Occipital lobe (tissue), 2 donors: ENCODE results near the gene STRN4. TPM values are rescaled to one million over a fixed set of nuclear protein-coding genes. Genes with fewer than 3 reads are reported as not detected.
"Not testable (repeated sequence)": the region's sequence is repeated elsewhere in the genome, so short reads cannot be mapped to it uniquely, and the experiment has no call there.

ENCODE experiments used
- DNase-seq: peaks from one replicate; lab custom pipeline; 2025; lab: John Stamatoyannopoulos, UW
- total RNA-seq: library from RNA; depleted of rRNA; stranded (reverse); fragments of >200 nt; gene quantifications from one replicate; pipeline ENCODE4 v1.2.3, GENCODE V29; 2014

Gene STRN4, protein sequence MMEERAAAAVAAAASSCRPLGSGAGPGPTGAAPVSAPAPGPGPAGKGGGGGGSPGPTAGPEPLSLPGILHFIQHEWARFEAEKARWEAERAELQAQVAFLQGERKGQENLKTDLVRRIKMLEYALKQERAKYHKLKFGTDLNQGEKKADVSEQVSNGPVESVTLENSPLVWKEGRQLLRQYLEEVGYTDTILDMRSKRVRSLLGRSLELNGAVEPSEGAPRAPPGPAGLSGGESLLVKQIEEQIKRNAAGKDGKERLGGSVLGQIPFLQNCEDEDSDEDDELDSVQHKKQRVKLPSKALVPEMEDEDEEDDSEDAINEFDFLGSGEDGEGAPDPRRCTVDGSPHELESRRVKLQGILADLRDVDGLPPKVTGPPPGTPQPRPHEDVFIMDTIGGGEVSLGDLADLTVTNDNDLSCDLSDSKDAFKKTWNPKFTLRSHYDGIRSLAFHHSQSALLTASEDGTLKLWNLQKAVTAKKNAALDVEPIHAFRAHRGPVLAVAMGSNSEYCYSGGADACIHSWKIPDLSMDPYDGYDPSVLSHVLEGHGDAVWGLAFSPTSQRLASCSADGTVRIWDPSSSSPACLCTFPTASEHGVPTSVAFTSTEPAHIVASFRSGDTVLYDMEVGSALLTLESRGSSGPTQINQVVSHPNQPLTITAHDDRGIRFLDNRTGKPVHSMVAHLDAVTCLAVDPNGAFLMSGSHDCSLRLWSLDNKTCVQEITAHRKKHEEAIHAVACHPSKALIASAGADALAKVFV
- 85.2 TPM for total RNA-seq

DNA sequence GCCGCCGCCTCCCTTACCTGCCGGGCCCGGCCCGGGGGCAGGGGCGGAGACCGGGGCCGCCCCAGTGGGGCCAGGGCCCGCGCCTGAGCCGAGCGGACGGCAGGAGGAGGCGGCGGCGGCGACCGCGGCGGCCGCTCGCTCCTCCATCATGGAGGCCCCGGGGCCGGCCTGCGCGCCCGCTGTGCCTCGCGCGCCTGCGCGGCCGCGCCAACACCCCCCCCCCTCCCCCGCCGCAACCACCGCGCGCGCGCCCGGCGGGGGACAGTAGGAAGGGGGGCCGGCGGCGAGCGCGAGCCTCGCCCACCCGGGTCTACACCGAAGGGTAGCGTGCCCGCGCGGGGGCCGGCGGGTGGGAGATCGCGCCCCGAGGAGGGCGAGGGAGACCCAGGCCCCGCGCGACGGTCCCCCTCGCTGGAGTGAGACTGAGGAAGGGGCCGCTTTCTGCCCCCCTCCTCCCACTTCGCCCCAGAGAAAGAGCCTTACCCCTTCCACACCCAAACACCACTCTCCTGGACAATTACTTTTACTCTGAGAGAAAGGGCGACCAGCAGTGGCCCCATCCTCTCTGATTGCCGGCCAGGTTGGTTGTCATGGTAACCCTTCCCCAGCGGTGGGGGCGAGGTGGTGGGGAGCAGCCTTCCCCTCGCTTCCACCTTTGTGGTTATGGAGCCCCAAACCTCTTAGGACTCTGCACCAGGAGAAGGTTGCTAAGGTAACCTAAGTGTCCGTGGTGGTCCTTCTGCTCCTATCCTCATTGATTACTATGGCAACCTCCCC lies at the start of gene STRN4:
Gene STRN4, minus strand, starts transcription at position 170 of the 777 bp plus-strand sequence. Its CDS starts 20 bp downstream, at position 150.
- peak; percentile 20 for DNase-seq

DNA sequence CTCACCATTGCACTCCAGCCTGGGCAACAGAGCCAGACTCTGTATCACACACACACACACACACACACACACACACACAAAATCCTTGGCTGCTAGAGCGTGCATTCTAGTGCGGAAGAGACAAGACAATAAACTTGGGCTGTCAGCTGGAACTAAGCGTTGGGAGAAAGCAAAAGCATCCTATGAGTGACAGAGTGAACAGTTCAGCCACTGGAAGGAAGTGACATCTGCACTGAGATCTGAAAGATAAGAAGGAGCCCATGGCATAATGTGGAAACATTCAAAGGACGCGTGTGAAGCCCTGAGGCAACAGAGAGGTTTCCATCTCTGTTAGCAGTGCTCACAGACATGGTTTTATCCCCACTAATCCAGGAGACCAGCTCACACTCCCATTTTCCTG lies 45.7 kb upstream of the STRN4 start:
- DNase-seq: no peak

DNA sequence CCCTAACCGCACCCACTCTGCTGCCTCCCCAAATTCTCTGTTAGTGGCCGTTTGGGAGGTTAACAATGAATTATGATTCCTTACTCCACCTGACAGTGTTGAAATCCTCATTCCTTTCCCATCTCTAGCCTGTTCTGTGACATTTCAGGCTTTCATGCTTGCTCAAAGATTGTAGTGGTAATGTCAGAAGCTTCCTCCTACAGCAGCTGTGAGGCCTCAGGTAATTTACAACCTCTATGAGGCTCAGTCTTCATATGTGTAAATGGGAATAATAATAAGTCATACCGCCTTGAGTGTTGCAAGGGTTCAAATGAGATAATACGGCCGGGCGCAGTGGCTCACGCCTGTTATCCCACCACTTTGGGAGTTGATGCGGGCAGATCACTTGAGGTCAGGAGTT lies 43.1 kb upstream of the STRN4 start:
- DNase-seq: no peak

DNA sequence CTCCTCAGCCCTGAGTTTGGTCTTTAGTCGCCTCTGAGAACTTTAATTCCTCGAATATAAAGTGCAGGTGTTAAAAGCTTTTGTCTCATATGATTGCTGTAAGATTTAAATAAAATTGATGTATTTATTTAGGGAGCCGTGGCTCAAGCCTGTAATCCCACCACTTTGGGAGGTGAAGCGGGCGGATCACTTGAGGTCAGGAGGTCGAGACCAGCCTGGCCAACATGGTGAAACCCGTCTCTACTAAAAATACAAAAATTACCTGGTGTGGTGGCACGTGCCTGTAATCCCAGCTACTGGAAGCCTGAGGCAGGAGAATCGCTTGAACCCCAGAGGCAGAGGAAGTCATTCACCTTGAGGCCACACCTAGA lies 42.7 kb upstream of the STRN4 start:
- no peak for DNase-seq

DNA sequence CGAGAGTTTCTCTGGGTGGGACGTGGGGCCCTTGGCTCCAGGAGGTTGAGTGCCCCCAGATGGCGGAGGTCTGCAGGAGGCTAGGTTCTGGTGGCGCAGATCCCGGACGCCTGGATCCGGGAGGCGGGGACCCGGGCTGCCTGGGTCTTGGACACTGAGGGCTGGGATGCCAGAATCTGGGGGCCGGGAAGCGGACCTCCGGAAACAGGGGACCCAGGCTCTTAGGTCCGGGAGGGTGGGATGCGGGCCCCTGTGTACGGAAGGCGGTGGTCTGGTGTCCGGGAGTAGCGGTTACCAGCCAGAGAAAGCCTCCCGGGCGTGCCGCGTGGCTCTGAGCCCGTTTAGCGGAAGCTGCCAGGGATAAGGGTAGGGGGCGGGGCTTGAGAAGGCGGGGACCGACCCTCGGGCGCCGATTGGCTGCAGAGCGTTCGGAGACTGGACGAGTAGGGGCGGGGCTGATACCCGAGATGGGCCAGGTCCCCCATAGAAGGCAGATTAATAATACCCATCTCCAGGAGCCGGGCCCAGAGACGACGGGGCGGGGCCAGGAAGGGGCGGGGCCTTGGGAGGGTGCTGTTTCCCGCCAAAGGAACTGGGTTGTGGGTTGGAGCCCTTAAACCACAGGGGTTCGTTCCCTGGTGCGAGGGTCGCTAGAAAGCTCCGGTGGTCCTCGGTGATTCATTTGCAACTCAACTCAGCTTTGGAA lies 42.2 kb upstream of the STRN4 start, which contains the start of gene SLC1A5:
Gene SLC1A5, minus strand, starts transcription at position 333 of the 706 bp plus-strand sequence. CDS start 629 bp downstream, outside the sequence.
- DNase-seq: peak; percentile 49

DNA sequence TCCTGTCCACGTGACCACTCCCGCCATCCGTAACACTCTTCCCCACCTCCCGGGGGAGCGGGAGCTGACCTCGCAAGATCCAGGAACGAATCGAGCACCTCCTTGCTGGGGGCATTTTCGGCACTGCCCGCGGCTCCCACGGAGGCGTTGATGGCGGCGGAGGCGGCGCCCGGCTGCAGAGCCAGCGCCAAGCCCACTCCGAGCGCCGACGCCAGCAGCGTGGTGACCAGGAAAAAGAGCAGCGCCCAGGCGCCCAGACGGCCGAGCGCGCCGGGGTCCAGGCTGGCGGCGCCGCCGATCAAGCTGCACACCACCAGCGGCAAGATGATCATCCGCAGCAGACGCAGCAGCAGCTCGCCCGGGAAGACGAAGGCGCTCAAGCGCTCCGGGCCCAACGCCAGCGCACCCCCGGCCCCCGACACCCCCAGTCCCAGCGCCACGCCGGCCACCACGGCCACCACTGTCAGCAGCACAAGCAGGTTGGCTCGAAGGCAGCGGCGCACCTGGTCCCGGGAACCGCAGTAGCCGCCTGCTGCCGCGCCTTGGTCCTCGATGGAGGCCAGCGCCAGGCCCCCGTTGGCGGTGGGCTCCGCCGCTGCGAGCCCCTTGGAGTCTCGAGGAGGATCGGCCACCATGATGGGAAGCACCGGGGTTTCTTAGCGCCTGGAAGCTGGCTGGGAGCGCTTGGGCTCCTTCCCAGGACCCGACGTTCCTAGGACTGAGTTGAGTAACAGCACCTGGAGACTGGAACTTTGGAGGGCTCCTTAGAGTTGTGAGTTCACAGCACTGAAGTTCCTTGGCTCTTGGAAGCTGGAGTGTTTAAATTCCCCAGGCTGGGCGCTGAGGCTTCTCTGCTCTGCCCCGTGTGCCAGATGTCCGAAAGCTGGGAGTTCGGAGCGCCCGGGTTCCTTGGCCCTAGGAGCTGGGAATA lies 41.3 kb upstream of the STRN4 start:
- no peak for DNase-seq

DNA sequence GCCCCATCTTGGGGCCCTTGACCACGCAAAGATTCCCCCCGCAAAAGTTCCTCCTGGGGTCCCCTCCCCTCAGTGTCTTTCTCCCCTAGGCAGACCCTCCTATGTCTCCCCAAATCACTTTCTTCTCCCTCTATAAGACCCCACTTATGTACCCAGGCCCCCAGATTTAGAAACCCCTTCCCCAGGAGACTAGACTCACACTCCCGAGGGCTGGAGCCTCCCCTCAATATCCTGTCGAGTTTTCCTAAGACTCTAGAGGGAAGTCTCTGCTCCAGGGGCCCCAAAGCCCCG lies 40.7 kb upstream of the STRN4 start:
- DNase-seq: no peak

DNA sequence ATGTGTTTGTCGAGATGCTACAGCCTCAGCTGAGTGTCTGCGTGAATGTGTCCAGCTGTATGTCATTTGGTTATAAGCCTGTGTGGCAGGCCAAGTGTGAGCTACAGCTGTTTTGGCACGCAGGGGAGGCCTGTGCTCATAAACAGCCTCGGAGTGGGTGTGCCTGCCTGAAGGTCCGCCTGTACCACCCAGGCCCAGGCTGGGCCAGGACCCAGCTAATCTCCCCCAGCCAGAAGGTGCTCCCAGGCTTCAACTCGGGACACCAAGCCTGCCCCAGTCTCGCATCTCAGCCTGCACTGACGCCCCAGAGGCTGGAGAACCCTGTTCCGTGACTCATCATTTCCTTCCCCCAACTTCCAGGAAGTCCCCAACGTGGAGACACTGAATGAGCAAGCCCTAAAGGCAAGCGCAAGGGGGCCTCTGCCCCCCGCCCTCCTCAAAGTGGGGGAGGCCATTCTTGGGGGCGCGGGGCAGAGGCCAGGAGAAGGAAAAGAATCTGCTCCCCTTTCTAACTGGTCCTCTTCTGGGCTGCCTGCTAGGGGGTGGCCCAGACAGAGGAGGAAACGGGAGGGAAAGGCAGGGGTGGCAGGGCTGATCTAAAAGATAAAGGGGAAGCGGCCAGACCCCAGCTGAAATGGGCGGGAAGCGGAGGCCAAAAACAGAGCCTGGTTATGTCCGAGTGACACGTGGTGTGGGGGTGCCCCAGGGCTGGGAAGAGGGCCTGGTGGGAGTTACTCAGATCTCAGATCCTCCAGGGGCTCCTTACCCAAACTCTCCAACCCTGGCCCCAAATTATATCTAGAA lies 40.2 kb upstream of the STRN4 start:
- DNase-seq: no peak

DNA sequence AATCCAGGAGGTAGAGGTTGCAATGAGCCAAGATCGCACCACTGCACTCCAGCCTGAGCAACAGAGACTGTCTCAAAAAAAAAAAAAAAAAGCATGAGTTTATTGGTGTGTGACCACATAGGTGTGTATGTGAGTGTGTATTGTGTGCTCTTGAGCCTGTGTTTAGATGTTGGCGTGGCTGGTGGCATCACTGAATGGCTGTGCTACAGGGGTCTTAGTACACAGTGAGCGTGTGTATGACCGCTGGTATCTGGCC lies 39.7 kb upstream of the STRN4 start:
- no peak for DNase-seq

DNA sequence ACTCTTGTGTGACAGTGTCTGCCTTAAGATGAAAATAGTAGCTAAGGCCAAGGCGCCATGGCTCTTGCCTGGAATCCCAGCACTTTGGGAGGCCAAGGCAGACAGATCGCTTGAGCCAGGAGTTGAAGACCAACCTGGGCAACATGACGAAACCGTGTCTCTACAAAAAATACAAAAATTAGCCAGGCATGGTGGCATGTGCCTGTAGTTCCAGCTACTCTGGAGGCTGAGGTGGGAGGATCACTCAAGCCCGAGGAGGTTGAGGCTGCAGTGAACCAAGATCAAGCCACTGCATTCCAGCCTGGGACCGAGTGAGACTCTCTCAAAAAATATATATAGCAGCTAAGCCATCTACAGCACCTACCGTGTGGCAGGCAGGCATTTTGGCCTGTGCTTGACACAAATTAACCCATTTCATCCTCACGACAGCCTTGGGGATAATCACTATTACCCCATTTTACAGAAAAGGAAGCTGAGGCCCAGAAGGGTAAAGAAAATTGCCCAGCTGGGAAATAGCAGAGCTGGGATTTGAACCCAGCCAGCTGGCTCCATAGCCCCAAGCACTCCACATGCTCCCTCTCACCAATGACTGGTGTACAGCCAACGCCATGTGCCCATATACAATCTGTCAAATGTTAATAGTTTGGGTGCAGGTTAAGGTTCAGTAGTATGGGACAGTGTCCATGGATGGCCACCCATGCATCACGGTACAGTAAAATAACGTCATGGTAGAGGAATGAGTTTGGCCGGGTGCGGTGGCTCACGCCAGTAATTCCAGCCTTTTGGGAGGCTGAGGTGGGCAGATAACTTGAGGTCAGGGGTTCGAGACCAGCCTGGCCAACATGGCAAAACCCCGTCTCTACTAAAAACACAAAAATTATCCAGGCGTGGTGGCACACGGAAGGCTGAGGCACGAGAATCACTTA lies 39.1 kb upstream of the STRN4 start:
- no peak for DNase-seq

DNA sequence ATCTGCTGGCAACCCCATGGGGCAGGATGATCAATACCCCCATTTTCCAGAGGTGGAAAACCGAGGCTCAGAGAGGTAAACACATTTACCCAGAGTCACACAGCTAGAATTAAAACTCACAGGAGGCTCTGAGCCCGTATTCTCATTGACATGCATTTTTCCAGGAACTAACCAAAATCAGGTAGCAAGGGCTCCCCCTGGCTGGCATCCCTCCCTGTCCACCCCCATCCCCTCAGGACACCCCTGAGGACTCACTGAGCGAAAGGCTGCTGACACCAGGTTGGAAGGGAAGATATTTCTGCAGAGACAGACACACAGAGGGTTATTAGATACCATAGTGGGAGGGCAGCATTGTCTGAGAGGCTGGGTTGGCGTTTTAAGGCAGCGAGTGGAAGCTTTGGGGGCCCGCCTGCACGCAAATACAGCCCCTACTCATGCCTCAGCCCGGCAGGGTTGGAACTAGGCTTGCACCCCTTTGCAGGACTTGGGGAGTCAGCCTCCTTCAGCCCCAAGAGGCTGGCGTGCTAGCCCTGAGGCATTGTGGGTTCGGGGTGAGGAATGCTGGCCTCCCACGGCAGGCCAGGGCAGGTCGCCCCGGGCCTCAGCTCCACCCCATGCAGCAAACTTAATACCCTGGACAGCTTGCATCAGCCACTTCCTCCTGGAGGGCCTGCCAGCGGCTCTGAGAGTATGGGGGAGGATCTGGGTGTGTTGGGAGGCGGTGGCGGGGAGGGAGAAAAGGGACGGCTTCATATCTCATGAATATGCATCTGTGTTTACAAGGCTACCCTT lies 38.2 kb upstream of the STRN4 start:
- no peak for DNase-seq

DNA sequence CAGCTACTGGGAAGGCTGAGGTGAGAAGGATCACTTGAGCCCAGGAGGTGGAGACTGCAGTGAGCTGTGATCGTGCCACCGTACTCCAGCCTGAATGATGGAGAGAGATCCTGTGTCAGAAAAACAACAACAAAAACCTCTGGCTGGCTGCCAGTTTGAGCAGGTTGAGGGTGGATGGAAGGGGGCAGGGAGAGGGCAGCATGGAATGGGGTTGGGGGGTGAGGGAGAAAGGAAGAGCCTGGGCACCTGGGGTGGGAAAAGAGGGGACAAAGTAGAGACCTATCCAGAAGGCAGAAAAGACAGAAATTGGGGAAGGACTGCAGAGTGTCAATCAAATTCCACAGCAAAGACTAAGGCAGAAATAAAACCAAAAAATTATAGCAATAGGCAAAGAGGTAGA lies 37.4 kb upstream of the STRN4 start:
- no peak for DNase-seq

DNA sequence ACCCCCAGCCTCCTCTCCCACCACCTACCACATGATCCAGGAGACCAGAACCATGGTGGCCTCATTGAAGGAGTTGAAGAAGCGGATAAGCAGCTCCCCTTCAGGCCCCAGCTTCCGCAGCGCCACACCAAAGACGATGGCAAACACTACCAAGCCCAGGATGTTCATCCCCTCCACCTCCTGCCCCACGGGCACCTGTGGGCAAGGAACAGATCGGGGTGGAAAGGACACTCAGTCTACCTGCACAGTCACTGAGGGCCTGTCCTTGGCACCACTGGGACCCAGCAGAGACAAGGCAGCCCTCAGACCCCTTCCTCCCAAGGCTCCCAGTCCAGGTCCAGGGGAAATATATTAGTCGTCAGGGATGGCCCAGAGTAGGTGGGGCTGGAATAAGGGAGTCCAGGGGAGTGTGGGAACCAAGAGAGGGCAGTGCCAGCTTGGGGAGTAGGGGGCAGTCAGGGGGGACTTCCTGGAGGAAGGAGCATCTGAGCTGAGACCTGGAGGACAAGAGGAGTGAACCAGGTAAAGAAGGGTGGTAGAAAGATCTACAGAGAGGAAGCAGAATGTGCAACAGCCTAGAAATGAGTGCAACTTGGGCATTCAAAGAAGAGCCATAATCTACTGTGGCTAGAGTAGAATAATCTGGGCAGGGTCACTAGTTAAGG lies 36.2 kb upstream of the STRN4 start:
- no peak for DNase-seq

DNA sequence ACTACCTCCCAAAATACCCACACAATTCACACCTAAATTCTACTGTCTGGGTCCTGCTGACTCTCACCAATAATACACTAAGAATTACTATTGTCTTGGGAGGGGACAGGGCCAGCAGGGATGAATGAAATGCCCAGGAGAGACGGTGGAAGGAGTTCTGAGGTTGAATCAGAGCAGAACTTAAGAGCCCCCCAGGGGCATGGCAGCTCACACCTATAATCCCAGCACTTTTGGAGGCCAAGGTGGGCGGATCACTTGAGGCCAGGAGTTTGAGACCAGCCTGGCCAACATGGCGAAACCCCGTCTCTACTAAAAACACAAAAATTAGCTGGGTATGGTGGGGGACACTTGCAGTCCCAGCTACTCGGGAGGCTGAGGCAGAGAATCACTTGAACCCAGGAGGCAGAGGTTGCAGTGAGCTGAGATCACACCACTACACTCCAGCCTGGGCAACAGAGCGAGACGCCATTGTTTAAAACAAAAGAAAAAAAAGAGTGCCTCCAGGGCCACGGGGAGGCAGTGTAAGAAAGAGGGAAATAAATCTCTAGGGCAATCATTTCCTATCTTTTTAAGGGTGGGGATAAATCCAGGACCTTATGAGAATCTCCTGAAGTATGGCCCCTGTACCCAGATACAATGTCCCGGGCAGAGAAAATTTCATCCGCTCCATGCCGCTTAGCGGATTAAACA lies 31.9 kb upstream of the STRN4 start:
- DNase-seq: not testable (repeated sequence)

DNA sequence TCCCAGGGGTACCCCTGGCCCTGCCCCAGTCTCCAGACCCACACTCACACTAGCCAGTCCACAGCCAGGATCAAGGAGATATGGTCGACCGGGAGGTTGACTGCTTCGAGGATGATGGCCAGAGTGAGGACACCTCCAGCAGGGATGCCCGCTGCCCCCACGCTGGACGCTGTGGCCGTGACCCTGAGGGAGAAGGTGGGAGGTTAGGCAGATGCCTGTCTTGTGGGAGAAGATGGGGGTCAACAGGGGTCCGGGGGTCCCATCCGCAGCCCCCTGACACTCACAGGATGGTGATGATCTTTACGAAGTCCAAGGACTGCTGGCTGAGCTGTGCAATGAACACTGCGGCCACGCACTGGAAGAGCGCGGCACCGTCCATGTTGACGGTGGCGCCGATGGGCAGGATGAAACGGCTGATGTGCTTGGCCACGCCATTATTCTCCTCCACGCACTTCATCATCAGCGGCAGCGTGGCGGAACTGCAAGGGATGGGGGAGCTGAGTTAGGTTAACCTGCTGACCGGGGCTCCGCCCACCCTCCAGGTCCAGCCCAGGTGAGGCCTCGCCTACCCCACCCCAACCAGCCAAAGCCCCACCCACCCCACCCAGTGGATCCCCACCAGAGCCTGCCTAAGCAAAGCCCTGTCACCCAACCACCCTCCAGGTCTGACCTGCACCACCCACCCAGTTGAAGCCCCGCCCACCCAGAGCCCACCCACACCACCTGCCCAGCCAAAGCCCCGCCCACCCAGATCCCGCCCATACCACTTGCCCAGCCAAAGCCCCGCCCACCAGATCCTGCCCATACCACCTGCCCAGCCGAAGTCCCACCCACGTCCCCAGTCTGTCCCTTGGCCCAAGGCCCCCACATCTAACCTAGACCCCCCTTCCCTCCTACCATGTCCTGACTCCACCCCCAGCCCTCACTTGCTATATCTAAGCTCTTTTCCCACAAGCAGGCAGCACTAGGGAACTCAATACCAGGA lies 31.0 kb upstream of the STRN4 start:
- no peak for DNase-seq
